ACC112 (cell line): Measurements from ENCODE around the gene MAD1L1.

Source experiments
- H2AFZ ChIP-seq: fragments of 200-600 bp; sonication (generic); one replicate; pipeline ENCODE4 v1.6.0; 2017; ENCODE audit warnings: antibody characterized with exemption, low read length; ENCODE audit not compliant: unreplicated experiment
- H3K27ac ChIP-seq: fragments of 200-600 bp; sonication (generic); 2 replicates; pipeline ENCODE4 v1.5.1; 2014; ENCODE audit warnings: low read depth, mild to moderate bottlenecking, antibody characterized with exemption, low read length, moderate library complexity
- H3K27me3 ChIP-seq: fragments of 200-600 bp; sonication (generic); 2 replicates; pipeline ENCODE4 v1.6.1; 2014; ENCODE audit warnings: mild to moderate bottlenecking, antibody characterized with exemption, low read length, moderate library complexity, mixed read lengths; ENCODE audit not compliant: insufficient read depth
- H3K36me3 ChIP-seq: fragments of 200-600 bp; sonication (generic); 2 replicates; pipeline ENCODE4 v1.6.1; 2016; ENCODE audit warnings: mild to moderate bottlenecking, antibody characterized with exemption, low read length, moderate library complexity, mixed read lengths; ENCODE audit not compliant: insufficient read depth
- H3K4me1 ChIP-seq: fragments of 200-600 bp; sonication (generic); one replicate; pipeline ENCODE4 v1.6.1; 2016; ENCODE audit warnings: low read length, mixed read lengths; ENCODE audit not compliant: insufficient read depth, unreplicated experiment, control insufficient read depth
- H3K4me3 ChIP-seq: fragments of 200-600 bp; sonication (generic); 2 replicates; pipeline ENCODE4 v1.5.1; 2014; ENCODE audit warnings: mild to moderate bottlenecking, low read depth, low read length
- H3K79me2 ChIP-seq: fragments of 200-600 bp; sonication (generic); one replicate; pipeline ENCODE4 v1.6.0; 2016; ENCODE audit warnings: low read length; ENCODE audit not compliant: control insufficient read depth, unreplicated experiment, insufficient read depth

Gene MAD1L1

DNA sequence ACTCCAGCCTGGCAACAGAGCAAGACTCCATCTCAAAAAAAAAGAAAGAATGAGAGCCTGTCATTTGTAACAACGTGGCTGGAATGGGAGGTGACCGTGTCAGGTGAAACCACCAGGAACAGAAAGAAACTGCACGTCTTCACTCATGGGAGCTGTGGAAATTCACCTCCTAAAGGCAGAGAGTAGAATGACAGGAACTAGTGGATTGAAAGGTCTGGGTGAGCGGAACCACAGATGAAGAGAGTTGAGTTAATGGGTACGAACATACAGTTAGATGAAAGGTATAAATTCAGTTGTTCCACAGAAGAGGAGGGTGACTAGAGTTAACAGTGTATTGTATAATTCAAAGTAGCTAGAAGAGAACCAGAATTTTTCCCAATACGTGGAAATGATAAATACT lies 78.6 kb downstream of the MAD1L1 start:
- no peaks in the 10 kb centered on the region for H3K36me3 ChIP-seq
- H3K27me3 ChIP-seq = no peaks in the 10 kb centered on the region
- no peak overlapping the region for H3K27ac ChIP-seq
- H3K79me2 ChIP-seq = no peaks in the 10 kb centered on the region
- peaks cover 15% of the 10 kb centered on the region for H3K4me1 ChIP-seq
- no peak overlapping the region for H2AFZ ChIP-seq
- H3K4me3 ChIP-seq = no peak overlapping the region

DNA sequence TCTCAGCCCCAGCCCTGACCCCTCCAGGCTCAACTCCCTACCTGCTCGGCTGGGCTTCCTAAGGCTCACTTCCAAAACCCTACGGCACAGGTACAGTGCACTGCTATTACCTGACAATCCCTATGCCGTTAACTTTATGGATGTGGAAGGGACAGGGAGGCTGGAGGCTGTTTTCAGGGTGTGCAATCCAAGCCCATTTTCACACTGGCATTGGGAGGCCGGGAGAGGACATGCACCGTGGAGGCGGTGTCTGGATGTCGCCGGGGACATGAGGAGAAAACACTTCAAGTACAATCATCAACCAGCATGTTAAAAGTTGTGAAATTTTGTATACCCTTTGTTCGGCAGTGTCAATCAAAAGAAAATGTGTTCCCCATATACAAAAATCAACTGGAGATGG lies 80.1 kb downstream of the MAD1L1 start:
- Histone ChIP-seq H3K27me3 (no peaks in the 10 kb centered on the region), H2AFZ (no peak overlapping the region), H3K4me1 (peaks cover 8% of the 10 kb centered on the region), H3K79me2 (no peaks in the 10 kb centered on the region), H3K36me3 (no peaks in the 10 kb centered on the region), H3K27ac (no peak overlapping the region), H3K4me3 (no peak overlapping the region)

DNA sequence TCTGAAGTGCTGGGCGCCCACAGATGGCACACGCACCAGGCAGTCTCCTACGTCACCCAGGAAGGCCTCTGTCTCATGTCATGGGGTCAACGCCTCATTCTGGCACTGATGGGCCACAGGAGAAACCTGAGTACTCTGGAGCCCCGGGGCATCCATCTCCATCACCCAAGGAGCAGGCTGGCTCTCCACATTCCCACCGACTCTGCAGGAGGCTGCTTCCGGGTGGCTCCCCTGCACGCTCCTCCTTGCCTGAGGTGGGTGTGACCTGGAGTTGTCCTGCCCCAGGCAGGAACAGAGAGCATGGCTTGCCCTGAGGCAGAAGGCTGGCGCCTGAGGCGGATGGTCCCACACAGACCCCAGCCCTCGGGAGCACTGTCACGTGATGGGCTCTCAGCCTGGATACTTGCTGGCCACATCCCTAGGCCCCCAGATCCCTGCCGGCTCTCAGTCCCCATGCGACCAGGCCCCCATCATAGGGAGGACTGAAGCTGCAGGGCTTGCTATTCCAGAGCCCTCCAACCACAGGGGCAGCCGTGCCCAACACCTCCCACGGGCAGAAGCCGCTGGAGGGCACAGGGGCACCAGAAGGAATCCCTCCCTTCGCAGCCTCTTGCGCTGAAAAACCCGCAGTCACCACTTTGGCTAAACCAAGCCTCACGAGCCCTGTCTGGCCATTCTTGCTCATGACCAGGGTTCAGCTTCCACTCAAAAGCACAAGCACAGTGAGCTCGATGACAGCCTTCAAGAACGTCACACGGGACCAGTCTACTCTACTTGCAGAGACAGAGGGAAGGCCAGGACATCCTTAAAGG lies 80.7 kb downstream of the MAD1L1 start:
- H3K36me3 ChIP-seq = no peaks in the 10 kb centered on the region
- peaks cover 2% of the 10 kb centered on the region for H3K4me1 ChIP-seq
- no peak overlapping the region for H3K27ac ChIP-seq
- no peak overlapping the region for H3K4me3 ChIP-seq
- H3K79me2 ChIP-seq = no peaks in the 10 kb centered on the region
- H2AFZ ChIP-seq = no peak overlapping the region
- no peaks in the 10 kb centered on the region for H3K27me3 ChIP-seq

GRCh38 chr7:2151237-2151636 lies 81.5 kb downstream of the MAD1L1 start:
- Histone ChIP-seq H3K27ac (no peak overlapping the region), H3K4me3 (no peak overlapping the region), H3K36me3 (no peaks in the 10 kb centered on the region), H2AFZ (no peak overlapping the region), H3K4me1 (no peaks in the 10 kb centered on the region), H3K79me2 (no peaks in the 10 kb centered on the region), H3K27me3 (no peaks in the 10 kb centered on the region)

GRCh38 chr7:2150445-2150815 lies 82.3 kb downstream of the MAD1L1 start:
- Histone ChIP-seq H3K4me3 (no peak overlapping the region), H3K27ac (no peak overlapping the region), H3K4me1 (no peaks in the 10 kb centered on the region), H3K36me3 (no peaks in the 10 kb centered on the region), H2AFZ (no peak overlapping the region), H3K27me3 (no peaks in the 10 kb centered on the region), H3K79me2 (no peaks in the 10 kb centered on the region)

GRCh38 chr7:2149672-2150444 lies 82.9 kb downstream of the MAD1L1 start:
- H3K4me3 ChIP-seq = no peak overlapping the region
- no peaks in the 10 kb centered on the region for H3K79me2 ChIP-seq
- H3K36me3 ChIP-seq = no peaks in the 10 kb centered on the region
- no peaks in the 10 kb centered on the region for H3K4me1 ChIP-seq
- no peaks in the 10 kb centered on the region for H3K27me3 ChIP-seq
- H2AFZ ChIP-seq = no peak overlapping the region
- no peak overlapping the region for H3K27ac ChIP-seq

DNA sequence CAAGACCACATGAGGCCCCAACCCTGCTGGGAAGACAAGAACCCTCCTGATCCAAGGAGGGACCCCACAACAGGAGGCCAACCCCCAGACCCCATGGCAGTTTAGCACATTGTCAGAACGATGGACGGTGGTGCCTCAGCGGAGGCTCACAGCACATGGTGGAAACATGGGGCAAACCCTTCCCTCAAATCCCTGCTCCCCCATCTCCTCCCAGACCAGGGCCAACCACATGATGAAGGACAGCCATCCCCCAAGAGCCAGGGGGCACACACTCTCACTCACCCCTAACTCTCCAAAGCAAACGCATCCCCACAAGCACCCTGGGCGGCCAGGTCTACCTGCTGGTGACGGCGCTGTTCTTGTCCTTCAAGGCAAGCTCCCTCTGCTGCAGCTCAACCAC lies 83.9 kb downstream of the MAD1L1 start:
- Histone ChIP-seq H3K27me3 (no peaks in the 10 kb centered on the region), H3K79me2 (no peaks in the 10 kb centered on the region), H3K36me3 (no peaks in the 10 kb centered on the region), H2AFZ (no peak overlapping the region), H3K4me3 (no peak overlapping the region), H3K4me1 (no peaks in the 10 kb centered on the region), H3K27ac (no peak overlapping the region)

GRCh38 chr7:2148189-2148588 lies 84.6 kb downstream of the MAD1L1 start:
- Histone ChIP-seq H3K4me1 (no peaks in the 10 kb centered on the region), H3K4me3 (no peak overlapping the region), H3K27me3 (no peaks in the 10 kb centered on the region), H3K79me2 (no peaks in the 10 kb centered on the region), H3K36me3 (no peaks in the 10 kb centered on the region), H2AFZ (no peak overlapping the region), H3K27ac (no peak overlapping the region)

DNA sequence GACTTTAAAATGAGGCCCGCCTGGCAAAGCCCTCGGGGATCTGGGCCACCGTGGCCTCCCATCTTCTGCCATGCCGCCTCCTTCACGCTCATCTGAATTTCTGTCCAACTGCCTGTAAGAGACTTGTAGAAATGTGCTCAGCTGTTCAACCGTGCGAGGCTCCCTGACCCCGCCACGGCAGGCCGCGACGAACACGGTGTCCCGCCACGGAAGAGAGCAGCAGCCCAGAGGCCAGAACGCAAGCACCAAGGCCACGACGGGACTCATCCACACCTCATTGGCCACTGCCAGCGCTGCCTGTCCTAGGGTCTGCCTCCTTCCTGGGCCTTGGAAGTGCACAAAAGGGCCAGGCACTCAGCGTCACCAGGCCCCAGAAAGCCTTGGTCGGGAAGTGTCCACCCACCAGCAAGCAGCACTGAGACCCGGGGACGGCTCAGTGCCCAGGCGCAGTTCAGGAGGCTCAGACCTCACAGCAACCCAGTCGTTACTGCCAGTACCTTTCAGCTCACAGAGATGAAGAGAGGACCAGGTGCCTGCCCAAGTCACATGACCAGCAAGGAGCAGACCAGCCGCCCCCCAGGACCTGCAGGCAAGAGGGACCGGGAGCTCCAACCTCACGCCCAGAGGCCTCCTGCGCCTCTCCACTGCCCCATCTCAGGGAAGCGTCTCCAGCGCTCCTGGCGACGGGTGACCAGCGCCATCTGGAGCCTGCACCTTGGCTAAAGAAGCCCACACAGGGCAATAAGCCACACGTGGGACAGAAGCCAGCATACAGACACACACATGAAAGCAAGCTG lies 85.9 kb downstream of the MAD1L1 start:
- H3K36me3 ChIP-seq = no peaks in the 10 kb centered on the region

DNA sequence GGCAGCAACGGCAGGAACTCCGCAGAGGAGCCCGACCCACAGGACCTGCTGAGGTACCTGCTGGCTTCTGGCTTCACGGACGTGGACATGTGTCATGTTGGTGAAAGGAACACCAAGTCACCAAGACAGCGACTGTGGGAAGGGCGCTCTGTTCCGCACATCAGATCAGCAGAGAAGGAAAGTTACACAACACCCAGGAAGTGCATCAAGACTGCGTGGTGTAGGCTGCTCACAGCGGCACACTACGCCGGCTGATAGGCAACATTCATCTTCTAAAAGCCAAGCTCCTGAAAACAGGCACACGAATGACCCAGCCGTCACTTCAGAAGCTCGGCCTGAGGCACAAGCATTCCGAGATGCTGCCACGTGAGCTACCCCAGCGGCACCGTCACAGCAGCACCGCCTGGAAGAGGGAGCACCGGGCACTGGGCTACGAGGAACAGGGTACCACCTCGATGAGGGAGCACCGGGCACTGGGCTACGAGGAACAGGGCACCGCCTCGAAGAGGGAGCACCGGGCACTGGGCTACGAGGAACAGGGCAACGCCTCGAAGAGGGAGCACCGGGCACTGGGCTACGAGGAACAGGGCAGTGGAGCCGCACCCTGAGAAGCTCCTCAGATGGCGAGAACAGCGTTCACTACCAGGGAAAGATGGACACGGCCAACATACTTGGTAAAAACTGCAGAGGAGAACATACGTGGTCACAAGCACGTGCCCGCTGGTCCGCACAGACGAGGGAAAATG lies 86.7 kb downstream of the MAD1L1 start:
- Histone ChIP-seq H3K36me3 (no peaks in the 10 kb centered on the region), H2AFZ (no peak overlapping the region), H3K27me3 (no peaks in the 10 kb centered on the region), H3K4me1 (no peaks in the 10 kb centered on the region), H3K79me2 (no peaks in the 10 kb centered on the region), H3K4me3 (no peak overlapping the region), H3K27ac (no peak overlapping the region)

More for the DNA sequence above, 85.9 kb downstream of the MAD1L1 start:
- H3K4me1 ChIP-seq = no peaks in the 10 kb centered on the region
- no peak overlapping the region for H3K4me3 ChIP-seq
- H3K79me2 ChIP-seq = no peaks in the 10 kb centered on the region
- H3K27ac ChIP-seq = no peak overlapping the region
- no peaks in the 10 kb centered on the region for H3K27me3 ChIP-seq
- H2AFZ ChIP-seq = no peak overlapping the region
